ENCODE measurements around the gene ELF4. TPM values are rescaled to one million over a fixed set of nuclear protein-coding genes. Genes with fewer than 3 reads are reported as not detected.

The ELF4 gene
- total RNA-seq, 1 donor from 2014 or later = 14.3 TPM

DNA sequence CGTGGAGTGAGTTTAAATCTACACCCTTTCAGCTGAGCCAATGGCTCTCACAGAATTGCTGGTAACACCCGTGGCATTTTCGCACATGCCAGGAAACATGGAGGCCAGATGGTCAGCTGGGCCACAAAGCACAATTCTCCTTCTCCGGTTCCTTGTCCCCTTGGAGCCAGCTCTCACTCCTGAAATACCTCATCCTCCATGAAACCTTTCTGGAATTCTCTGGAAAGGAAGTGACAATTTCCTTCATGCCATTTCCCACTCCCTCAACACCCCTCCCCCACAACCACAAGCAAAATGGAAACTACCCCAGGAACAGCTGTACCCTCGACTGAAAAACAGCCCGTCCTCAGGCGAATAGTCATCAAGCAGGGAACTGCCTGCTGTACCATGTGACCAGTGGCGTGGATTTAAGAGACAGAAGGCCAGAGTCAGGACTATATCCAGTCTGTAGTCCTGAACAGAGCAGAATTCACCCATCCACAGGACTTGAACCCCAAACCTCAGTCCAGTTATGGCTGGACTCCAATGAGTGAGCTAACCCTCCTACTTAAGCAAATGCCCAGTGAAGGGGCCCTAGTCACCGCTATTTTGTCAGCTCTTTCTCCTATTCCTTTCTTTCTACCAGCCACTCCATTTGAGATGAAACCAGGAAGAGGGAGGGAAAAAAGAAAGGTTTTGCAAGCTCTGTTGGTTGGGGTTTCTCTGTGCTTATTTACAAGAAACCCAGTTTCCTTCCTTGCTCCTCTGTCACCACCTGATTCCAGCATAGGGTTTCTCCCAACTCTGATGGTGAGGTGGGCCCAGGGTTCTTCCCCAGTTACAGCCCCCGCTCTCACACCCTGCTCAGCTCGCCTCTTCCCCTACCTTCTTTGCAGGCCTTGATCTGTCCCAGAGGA is 24.5 kb downstream of the ELF4 start:
- no peak for DNase-seq (ENCODE audit: low spot score)

DNA sequence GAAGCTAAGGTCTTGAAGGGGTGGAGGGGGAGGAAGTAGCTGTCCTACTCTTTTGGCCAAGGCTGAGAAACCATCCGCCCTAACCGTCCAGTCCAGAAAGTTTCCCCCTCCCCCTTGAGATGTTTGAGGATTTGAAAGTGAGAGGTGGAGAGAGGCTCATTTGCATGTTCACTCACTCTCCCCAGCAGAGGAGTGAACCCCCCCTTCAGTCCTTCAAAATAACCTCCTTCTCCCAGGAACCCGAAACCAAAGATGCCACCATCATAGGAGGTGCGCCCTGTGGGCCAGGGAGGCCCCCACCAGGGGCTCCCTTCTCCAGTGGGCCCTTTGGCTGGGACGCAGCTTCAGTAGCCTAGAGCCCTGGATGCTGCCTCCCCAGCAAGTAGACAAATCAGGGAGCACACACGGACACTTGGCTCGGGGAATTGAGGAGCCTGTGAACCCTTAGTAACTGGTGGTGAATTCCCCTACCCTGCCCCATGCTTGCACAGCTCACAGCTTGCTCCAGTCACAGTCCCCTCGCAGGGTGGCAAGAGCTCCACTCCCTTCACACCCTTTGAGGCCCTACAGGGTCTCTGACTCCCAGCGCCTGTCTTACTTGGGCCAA is 25.6 kb downstream of the ELF4 start:
- DNase-seq (ENCODE audit: low spot score) = no peak

DNA sequence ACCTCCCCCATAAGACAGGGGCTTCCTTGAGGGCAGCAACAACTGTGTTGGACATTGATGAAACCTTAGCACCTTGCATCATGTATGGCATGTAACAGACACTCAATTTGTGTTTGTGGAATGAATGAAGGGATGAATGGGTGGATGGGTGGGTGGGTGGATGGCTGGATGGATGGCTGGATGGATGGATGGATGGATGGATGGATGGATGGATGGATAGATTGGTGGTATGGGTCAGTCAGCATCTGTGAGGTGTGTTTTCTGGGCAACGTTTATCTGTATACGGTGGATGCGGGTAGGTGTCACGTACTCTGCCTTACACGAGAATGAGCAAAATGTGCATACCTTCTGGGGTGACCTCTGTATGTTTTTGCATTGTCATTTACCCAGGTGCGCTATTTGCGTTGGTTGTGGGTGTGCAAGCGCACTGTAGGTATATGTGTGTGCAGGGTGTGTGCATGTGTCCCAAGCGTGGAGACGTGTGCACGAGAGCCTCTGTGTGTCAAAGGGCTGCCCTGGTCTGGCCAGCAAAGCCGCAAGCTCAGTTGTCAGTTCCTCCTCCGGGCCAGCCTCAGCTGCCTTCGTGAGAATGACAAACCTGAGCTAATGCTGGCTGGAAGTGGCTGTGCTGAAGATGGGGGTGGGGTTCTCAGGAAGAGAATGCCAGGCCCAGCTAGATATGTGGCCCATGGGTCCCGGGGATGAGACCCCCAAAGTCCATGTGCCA is 26.5 kb downstream of the ELF4 start:
- no peak for DNase-seq (ENCODE audit: low spot score)

- no peak for DNase-seq (ENCODE audit: low spot score)
These were observed 27.2 kb downstream of the ELF4 start for GRCh38 chrX:130083107-130083490.

GRCh38 chrX:130082244-130083106 is 27.8 kb downstream of the ELF4 start:
- DNase-seq (ENCODE audit: low spot score) = no peak

DNA sequence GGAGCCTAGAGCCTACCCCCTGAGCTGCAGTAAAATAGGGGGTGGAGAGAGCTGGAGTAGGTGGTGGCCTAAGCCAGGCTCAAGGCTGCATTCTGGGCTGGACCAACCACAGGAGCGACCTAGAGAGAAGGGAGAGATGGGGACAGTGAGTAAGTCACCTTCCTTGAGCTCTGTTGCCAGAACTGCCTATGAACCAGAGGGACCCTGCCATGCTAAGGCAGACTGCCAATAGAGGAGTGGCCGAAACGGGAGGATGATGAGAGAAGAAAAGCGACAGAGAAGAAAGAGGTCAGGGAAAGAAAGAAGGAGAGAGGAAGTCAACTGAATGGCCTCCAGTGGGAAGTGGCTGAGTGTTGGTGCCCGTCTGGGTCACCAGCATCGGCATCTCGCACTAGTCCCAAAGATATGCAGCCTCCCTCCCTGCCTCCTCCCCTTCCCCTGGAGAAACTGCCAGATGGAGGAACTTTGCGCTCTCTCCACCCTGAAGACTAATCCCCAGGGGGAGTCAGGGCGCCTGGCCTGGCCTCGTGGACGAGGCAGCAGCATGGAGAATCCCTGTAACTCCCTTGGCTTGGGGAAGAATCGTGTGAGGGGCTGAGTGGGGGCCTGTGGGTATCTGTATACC is 28.8 kb downstream of the ELF4 start:
- no peak for DNase-seq (ENCODE audit: low spot score)

DNA sequence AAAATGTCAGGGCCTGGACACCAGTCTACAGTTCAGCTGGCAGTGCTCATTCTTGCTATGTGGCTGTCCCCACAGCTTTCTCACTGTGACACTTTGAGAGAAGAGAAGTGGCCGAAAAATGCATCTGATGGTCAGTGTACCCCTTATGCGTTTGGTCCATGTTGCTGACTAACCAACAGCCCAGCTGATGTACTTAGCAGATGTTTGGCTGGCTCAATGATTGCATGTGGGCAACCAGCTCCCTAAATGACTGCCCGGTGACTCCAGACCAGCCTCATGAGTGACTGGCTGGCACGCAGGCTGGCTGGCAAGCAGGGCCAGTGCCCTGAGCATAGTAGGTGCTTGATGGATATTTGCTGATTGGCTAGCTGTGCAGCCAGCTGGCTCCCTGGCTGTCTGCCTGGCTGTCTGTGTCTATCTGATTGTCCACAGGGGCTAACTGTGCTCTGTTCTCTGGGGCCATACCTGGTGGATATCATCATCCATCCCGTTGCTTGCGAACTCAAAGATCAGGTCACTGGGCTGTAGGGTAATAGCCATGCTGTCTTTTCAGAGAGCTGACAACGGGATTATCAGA is 29.4 kb downstream of the ELF4 start:
- no peak for DNase-seq (ENCODE audit: low spot score)

- no peak for DNase-seq (ENCODE audit: low spot score)
These were observed 30.4 kb downstream of the ELF4 start for GRCh38 chrX:130079824-130080406.

- no peak for DNase-seq (ENCODE audit: low spot score)
These were observed 34.5 kb downstream of the ELF4 start for GRCh38 chrX:130075777-130076176.

GRCh38 chrX:130072345-130072740 is 38.0 kb downstream of the ELF4 start:
- no peak for DNase-seq (ENCODE audit: low spot score)

GRCh38 chrX:130071611-130072344 is 38.5 kb downstream of the ELF4 start:
- DNase-seq (ENCODE audit: low spot score) = no peak

- no peak for DNase-seq (ENCODE audit: low spot score)
These were observed 43.2 kb downstream of the ELF4 start for GRCh38 chrX:130066975-130067615.

DNA sequence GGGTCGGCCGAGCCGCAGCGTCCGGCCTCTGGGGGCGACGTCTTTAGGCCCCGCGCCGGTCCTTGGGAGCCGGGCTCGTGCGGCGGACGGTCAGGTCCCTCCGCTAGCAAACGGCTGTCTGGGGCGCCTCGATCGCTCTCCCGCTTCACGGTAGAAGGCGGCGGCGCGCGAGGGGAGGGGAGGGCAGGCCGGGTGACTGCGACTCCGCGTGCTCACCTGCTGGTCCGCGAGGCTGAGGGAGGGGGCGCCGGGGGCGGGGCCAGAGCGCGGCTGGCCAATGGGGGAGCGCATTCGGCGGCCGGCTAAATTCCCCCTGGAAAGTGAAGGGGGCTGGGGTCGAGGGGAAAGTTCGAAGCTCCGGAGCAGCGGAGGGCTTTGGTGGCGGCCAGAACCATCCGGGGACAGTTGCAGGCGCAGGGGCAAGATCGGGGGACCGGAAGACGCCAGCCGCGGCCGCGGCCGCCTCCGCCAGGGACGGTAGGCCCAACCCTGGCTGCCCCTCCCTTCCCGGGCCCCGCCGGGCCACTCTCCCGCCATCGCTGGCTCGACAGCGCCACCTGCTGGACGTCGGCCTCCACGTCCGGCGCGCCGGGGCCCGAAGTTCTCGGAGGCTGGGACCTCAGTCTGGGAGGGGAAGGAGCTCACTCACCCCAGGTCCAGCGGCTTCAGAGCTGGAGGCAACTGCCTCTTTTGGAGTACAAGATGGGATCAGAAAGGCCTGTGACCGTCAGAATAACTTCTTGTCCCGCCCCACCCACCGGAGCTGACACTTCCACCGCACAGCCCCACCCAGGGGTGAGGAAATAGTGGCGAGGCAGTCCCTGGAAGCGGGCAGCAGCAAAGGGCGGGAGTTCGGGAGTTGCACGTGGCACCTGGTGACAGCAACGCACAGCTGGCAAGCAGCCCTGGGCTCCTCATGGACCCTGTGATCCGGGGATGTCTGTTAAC is 49.9 kb downstream of the ELF4 start:
- peak; percentile 95 for DNase-seq (ENCODE audit: low spot score)

DNA sequence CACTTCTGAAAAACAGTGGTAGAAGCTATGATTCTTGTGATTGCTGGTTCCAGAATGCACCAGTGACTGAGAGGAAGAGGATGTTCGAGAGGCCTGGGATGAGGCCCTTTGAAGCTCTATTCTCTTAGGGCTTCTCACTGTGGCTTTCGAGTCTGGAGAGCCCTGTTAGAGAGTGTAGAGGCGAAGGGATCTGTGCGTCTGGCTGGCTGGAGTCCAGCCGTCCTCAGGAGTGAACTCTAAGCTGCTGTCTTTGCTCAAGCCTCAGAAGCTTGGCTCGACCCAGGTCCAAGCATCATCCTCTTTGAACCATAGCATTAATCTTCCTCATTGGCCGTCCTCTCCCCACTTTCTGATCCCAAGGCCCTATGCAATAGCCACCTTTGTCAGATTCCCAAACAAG is 51.6 kb downstream of the ELF4 start:
- no peak for DNase-seq (ENCODE audit: low spot score)

DNA sequence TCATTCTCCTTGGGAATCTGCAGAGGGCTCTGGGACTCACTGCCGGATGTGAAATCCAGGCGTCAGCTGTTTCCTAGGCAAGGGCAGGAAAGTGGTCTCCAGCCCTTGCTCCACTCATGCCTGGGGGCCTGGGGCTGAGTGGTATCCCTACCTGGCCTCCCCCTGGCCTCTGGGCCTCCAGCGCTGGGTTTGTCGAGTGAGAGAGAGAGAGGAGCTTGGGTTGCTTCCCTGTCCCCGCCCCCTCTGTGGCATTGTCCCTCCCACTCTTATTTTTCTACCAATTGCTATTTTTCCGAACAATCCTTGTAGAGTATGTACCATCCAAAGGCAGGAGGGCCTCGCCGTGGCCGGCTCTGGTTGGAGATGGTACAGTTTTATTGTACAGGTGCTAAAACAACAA is 53.1 kb downstream of the ELF4 start:
- DNase-seq (ENCODE audit: low spot score) = no peak

DNA sequence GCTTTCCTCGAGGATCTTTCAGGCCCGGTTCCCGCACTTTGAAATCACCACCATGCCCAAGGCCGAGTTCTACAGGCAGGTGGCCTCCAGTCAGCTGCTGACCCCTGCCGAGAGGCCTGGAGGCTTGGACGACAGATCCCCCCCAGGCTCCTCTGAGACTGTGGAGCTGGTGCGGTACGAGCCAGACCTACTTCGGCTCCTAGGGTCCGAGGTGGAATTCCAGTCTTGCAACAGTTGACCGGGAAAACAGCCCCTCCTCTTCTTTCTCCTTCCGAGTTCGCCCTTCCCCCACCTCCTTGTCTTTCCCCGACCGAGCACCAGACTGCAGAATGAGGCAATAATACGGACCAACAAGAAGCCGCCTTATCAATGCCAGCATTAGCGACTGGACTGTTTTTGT is 54.4 kb downstream of the ELF4 start:
- no peak for DNase-seq (ENCODE audit: low spot score)

- no peak for DNase-seq (ENCODE audit: low spot score)
These were observed 55.2 kb downstream of the ELF4 start for GRCh38 chrX:130055103-130055502.

GRCh38 chrX:130053236-130053635 is 57.1 kb downstream of the ELF4 start:
- DNase-seq (ENCODE audit: low spot score) = no peak

All from mesenteric fat pad (tissue), 1 donor.